ENCODE measurements around the gene TNNI3.
"Not testable (repeated sequence)": the region's sequence is repeated elsewhere in the genome, so short reads cannot be mapped to it uniquely, and the experiment has no call there.

Gene TNNI3

DNA sequence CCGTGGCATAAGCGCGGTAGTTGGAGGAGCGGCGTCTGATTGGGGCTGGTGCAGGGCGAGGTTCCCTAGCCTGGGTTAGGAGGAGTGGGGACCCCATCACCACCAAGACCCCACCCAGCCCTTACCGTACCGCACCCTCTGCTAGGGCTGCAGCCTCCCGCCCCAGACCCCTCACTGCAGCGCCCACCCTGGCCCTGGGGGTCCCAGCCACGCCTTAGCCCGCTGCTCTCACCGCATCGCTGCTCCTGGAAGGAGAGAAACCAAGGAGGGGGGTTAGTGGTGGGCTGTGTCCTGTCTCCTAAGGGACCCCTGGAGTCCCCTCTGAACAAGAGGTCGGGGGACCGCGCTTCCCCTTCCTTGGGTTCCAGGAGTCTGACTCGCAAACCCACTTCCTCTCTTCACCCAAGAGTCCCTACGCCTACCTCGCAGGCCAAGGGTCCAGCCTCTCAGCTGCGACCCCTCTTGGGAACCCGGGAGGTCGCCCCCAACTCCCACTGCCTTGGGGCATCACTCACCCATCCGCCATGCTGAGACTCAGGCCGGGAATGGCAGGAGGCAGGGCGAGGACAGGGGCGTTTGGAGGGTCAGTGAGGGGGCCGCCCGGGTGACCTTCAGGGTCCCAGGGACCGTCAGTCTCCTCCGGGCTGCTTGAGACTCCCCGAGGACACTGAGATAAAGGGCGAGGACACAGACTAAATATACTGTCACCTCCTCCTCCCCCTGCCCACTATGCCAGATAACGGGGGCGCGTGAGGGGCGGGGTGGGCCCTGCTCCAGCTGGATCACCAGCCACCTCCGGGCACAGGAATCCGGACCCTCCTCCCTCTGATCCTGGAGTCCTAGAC lies at the start of gene TNNI3:
TSS of gene TNNI3 (minus strand) at position 669 of the 845 bp plus-strand sequence. CDS start at position 526, 143 bp downstream.
- DNase-seq: no peak

DNA sequence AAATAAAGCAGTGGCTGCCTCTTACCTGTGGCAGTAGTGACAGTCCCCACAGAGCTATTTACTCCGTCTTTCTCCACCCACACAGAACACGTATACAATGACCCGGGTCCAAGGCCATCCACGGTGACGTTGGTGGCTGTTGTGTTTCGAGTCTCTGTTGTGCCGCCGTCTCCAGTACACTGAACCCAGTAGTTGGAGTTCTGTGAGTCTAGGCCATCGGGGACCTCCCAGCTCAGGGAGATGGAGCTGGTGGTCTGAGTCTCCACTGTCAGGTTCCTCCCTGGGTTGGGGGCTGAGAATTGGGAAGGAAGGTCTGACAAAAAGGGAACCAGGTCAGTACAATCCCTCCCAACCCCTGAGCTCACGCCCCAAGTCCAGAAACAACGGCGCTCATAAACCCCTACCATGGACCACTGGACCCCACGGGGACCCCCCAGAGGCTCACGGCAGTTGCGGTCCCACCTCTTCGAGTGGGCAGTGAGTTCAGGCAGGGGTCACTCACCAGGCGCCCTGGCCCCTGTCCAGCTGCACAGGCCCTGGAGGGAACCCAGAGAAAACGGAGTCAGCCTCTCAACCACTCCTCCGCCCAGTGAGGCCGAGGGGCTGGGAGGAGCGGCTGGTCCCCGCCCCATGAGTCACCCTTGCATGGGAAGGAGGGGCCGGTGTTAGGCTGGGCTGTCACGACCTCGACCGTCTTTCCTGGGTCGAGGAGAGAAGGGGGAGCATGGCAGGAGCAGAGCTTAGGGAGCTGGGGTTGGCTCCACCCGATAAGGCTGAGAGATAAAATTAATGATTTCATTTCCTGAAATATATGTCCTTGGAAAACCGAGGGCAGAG lies 49.4 kb upstream of the TNNI3 start:
- DNase-seq: peak; percentile 3

DNA sequence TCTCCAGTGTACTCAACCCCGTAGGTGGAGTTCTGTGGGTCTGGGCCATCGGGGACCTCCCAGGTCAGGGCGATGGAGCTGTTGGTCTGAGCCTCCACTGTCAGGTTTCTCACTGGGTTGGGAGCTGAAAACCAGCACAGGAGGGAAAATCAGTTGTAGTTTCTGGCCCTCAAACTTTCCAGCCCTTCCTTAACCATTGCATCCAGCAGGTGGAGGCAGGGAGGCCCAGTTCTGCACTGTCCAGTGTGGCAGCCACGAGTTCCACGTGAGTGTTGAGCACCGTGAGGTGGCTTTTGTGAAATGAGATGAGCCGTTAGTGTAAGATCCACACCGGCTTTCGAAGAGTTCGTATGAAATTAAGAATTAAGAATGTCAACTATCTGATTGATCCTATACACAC lies 44.7 kb upstream of the TNNI3 start:
- DNase-seq: not testable (repeated sequence)

DNA sequence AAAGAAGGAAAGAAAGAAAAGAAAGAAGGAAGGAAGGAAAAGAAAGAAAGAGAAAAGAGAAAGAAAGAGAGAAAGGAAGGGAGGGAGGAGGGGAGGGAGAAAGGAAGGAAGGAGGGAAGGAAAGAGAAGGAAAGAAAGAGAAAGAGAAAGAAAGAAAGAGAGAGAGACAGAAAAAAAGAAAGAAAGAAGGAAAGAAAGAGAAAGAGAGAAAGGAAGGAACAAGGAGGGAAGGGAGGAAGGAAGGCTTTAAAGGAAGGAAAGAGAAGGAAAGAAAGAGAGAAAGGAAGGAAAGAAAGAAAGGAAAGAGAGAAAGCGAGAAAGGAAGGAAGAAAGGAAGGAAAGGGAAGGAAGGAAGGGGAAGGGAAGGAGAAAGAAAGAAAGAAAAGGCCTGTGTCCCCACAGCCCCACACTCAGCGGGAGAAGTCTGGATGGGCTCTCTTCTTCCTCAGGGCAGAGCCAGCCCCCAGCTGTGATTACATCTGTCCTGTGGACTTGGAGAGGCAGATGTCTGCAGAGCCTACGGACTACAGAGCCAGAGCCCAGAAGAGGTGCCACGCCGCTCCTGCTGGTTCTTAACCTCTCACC lies 42.2 kb upstream of the TNNI3 start:
- DNase-seq: no peak

DNA sequence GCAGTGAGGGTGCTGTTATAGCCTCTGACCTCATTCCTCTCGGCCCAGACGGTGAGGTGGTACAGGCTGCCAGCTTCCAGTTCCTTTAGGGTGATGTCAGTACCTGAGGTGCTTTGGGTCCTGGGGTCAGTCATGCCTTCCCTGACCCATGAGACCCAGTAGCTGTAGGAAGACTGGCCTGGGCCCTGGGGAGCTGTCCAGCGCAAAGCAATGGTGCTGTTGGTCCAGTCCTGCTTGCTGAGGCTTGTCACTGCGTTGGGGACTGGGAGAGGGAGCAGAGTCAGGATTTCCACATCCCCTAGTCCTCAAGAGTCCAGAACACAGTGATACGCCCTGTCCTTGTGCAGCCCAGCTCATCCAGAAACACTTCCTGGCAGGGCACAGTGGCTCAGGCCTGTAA lies 41.1 kb upstream of the TNNI3 start:
- DNase-seq: no peak

DNA sequence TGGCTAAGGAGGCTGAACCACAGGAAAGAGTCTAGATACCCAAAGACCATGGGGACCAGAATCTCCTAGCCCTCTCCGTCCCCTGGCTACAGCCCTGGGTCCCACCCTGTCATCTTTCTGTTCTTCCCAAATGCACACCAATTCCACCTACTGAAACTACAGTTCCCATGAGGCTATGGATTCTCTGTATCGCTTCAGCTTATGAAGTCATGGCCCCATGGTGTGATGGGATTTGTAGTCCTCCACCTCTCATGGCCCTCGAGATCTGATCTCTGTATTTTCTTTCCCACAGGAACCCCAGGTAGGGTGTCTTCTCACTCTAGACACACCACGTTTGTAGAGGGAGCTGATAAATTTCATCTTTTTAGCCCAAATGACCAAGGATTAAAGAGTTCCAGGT lies 40.0 kb upstream of the TNNI3 start:
- peak; percentile 30 for DNase-seq

DNA sequence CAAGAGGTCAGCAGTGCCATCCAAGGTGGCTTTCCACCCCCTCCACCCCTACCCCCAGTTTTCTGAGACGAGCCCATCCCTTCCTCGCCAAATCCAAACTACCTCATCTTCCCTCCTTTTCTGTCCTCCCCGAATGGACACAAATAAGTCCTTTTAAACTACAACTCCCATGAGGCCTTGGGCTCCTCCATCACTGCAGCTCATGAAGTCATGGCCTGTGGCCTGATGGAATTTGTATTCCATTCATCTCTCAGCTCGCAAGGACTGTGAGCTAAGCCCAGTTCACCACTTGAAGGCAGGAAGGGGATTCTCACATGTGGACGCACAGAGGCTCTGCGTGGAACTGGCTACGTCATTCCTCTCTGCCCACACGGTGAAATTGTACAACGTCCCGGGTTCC lies 39.3 kb upstream of the TNNI3 start:
- DNase-seq: no peak

DNA sequence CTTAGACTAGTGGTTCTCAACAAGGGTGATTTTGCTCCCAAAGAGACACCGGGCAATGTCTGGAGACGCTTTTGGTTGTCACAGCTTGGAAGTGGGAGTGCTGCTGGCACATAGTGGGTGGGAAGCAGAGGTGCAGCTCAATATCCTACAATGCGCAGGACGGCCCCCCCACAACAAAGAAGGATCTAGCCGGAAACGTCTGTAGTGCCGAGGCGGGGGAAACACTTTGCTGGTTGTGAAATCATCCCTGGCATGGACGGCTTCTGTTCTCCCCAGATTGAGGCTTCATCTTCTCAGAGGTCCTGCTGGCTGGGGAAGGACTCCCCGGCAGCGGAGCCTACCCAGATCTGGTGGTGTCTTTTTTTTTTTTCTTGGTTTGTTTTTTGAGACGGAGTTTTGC lies 35.9 kb upstream of the TNNI3 start:
- no peak for DNase-seq

DNA sequence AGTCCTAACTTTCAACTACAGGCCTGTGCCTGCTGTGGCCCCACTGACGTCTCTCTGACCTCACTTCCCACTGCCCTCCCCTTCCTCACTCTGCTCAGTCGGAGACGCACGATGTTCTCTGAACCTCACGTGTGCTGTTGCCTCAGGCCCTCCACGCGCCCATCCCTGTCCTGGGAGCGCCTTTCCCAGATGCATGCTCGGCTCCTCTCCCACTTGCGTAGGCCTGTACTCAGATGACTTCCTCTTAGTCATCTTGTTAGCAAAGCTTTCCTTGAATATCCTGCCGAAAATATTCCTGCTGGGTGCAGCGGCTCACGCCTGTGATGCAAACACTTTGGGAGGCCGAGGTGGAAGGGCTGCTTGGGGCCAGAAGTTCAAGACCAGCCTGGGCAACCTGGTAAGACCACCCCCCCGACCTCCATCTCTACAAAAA lies 31.9 kb upstream of the TNNI3 start:
- DNase-seq: no peak

DNA sequence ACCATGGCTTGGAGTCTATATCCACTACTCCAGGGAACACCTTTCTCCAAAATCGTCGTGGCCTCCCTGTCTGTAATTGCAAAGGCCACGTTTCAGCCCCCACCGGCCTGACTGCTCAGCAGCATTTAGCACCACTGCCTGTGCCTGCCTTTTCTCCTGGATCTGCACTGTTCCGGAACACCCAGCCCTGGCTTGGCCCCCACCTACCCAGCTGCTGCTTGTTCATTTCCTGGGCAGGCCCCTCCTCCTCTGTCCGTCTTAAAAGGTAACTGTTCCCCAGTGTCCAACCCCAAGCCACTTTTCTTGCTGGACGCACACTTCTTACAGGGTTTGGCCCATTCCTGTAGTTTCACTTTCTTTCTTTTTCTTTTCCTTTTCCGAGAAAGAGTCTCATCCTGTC lies 31.1 kb upstream of the TNNI3 start:
- DNase-seq: no peak

DNA sequence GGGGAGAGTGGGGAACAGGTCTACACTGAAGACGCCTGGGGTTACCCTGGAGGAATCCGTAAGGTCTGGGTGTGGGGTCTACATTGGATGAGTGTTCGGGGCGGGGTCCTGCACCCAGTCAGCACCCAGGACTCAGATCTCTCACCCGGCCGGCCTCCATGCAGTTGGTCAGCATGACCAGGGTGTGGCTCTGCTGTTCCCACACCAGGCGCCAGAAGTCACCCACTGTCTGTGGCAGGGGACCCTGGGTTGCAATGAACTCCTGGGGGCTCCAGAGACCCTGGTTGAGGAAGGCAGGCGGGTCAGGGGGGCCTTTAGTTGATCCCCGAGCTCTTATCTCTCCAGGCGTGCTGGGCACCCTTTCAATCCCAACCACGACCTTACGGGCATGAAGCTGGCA lies 28.5 kb upstream of the TNNI3 start:
- no peak for DNase-seq

DNA sequence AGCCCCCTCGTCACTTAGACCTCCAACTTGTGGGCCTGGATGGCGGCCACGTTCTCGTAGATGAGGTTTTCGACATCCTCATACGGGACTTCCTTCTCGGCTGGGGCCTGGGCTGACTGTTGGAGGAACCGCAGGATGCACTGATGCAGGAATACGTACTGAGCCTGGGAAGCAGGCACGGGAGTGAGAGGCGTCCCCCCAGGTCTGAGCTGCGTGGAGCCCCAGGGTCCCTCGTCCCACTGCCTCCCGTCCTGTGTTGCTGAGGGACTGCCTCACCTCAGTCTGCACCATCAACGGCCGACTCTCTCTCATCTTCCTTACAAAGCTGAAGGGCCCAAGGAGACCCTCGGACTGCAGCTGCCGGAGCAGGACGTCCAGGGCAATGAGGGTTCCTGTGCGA lies 24.2 kb upstream of the TNNI3 start:
- DNase-seq: no peak

DNA sequence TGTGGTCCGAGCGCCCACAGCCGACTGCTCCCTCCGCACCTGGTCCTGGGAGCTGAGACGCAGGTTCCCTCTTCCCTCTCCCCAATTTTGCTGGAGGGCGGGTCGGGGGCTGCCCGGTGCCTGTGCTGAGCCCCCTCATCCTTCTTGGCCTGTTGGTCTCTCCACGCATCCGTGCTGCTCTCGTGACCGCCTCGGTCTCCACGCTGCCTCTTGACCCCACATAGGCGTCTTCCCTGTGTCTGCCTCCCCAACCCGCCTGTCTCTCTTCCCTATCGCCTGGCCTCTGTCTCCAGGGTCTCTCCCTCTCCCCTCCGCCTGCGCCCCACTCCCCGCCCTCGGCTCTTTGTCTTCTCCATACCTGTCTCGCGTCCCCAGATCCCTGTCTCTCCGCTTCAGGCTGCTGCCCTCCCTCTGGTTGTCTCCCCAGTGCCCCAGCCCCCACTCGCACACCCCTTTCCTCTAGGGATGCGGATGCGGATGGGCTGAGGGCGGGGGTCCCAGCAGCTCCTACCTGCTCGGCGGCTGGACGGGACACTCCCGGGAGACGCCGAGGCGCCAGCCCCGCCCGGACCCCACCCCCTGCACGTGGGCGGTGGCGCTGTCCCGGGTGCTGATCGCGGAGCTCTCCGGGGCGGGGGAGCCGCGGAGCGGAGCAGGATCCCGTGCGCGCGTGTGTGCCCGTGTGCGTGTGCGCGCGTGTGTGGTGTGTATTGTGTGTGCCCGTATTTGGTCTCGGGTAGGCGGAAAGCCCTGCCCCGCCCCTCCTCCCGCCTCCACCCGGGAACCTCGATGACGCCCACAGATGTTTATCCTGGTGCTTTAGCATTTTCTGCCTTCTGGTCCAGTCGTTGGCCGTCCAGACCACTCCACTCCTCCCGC lies 22.3 kb upstream of the TNNI3 start, which contains the start of gene SYT5:
TSS of gene SYT5 (minus strand) at position 684 of the 879 bp plus-strand sequence. CDS start 1,248 bp downstream, outside the sequence.
- peak; percentile 33 for DNase-seq

DNA sequence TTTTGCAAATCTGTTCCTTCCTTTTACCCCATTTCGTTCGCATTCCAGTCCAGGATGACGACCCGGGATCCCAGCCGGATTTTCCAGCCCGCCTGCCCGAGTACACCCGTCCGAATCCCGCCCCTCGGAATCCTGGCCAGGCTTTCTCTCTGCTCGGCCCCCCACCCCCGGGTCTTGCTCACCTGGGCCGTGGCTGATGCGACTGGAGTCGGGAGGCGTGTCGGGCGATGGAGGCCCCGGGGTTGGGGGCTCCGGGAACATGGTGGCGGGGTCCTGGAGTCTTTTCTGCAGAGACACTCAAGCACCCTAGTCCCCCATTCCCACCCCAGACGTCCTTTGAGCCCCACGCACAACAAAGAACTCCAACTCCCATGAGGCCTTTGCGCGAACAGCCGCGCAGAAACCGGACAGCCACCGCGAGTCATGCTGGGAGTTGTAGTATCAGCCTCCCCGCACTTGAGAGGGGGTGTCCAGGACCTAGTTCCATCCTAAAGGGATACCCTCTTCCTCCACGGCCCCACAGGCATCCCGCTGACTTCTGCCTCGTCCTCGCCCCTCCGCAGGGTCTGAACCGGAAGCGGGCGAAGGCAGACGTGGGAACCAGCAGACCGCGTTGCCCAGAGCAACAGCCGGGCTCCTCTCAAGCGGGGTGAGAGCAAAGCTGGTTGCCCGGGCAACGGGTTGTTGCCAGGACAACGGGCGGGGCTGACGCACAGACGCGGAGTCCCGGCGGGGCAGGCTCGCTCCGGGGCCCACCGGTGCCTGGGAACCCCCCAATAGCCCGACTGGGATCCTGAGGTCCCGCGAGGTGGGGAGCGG lies 21.5 kb upstream of the TNNI3 start:
- peak; percentile 91 for DNase-seq

DNA sequence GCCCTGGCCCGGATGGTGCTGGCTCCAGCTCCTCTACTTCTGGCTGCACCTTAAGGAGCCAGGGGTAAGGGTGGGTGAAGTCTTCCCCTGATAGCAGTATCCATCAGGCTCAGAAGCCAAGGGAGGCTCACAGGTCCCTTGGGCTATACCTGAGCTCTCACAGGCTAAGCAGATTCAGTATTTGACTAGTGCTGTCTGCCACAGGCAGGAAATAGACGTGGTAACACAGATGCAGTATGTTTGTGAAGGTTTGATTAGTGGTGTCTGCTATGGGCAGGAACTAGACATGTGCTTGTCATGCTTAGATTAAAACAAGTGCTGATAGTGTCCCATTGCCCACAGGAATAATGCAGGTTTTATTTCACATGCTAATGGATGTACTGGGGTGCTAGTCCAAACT lies 18.5 kb upstream of the TNNI3 start:
- no peak for DNase-seq

DNA sequence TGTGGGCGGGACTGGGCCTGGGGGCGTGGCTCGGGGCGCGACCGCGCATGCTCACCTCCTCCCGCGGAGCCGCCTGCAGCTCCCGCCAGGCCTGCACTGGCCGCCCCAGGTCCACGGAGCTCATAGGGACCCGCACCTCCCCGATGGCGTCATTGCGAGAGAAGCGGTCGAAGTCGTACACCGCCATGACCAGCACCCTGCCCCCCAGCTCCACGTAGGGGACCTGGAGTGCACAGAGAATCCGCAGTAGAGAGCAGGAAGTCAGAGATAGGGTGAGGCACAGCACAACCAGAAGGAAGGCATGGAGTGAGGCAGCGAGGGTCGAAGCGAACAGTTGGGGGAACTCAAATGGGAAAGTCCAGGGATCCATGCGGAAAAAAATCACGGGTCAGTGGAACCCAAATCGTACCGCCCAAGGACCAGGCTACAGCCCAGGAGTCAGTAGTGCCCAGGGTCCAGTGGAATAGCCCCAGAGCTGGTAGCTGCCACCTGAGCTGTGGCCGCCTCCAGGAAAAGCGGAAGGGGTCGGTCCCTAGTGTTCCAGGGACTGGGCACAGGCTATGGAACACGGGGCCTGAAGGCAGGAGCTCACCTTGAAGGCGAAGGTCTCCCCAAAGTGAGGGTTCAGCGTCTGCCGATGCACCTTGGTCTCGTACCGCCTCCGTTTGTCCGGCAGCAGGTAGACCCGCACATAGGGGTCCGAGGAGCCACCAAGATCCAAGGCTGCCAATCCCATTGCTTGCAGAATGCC lies 17.8 kb upstream of the TNNI3 start:
- no peak for DNase-seq

DNA sequence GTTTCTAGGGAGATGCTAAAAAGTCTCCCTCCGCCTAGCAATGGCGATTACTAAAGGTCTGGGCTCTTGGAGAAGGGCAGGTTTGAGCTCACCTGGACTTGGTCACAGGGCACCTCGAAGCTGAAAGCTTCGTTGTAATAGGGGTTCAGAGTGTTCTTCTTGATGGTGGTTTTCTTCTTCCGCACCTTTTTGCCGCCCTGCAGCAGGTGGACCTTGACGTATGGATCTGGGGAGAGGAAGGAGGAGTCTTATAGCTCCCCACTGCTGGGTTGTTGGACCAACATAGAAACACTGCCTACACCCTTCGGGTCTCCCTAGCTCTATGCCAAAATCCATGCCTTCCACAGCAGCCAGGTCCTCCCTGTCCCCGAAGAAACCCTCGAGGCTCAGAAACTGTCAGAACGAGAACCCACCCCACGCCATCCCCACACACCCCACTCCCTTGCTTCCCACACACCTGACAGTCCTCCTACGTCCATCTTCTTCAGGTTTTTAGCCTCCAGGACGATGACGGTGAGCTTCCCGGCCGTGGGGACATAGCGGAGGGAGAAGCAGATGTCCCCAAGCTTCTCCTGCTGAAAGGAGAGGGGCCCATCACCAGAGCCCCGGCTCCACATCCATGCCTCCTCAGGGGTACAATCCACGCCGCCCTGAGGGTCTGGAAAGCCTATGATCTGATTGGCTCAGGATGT lies 17.0 kb upstream of the TNNI3 start:
- DNase-seq: no peak

DNA sequence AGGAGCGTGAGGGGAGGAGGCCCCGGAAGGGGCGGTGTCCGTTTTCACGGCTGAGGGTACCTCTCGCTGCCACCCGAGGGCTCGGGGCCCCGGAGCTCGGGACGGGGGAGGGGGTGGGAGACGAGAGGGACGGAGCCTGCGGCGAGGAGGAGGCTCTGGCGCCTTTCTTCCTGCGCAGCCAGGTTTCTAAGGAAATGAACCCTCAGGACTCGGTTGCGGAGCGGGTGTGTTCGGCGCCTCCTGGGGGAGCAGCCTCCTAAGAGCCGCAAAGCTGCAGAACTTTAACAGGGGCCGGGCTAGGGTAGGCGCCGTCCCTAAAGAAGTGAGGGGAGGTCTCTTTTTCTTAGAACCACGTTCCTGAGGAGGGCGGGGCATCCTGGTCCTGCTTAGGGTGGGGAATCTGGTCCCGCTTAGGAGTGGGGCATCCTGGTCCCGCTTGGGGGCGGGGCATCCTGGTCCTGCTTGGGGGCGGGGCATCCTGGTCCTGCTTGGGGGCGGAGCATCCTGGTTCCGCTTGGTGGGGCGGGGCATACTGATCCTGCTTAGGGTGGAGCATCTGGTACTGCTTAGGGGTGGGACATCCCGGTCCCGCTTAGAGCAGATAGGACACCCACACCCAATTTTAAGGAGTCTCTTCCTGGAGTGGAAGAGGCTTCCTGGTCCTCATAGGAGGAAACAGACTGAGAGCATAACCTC lies 16.3 kb upstream of the TNNI3 start:
- DNase-seq: peak; percentile 55

DNA sequence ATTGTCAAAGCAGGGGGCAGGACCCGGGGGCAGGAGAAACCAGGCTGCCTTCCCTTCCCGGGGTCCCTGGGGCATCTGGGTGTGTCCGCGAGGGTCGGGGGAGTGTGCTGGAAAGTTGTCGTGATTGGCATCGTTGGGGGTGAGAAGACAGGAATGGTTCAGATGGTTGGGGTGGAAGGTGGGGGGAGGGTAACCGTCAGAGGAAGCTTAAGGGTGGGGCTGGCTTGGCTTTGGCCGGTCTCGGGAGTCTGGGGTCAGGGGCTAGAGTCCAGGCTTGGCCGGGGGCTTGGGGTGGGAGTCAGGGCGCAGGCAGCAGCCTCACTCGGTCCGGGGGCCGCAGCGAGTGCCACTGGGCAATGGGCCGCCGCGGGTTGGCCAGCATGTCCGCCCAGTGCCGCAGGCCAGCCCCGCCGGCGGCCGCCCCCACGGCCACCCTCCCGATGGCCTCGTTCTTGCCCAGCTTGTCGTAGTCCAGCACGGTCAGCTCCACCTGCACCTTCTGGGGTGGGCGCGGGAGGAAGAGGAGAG lies 15.7 kb upstream of the TNNI3 start:
- no peak for DNase-seq

Measured in NCI-H2171 treated with DMSO at 0.1 percent for 48 hours (cell line).